ENCODE results near the gene TSHR. TPM values are rescaled to one million over a fixed set of nuclear protein-coding genes. Genes with fewer than 3 reads are reported as not detected.

TSHR gene
- total RNA-seq, 1 donor from 2014 or later: not detected

- peaks cover 4% of the 10 kb centered on the region for H3K27me3 Mint-ChIP-seq
- CTCF ChIA-PET: no interaction called here
These were observed 100.5 kb downstream of the TSHR start for GRCh38 chr14:81055971-81056370.

GRCh38 chr14:81062380-81062779 is 107.0 kb downstream of the TSHR start:
- intact Hi-C loops (cut with micrococcal nuclease): loop anchor here (2.0 kb wide), 3 partner anchors 66 to 148 kb away; no protein-coding TSS in a partner anchor
- no peak for TF ChIP-seq CTCF (IDR thresholded peaks at IDR 0.05)
- DNase-seq: no peak
- POLR2A ChIA-PET: no interaction called here
- no peaks in the 10 kb centered on the region for H3K4me1 Mint-ChIP-seq
- no peak overlapping the region for H3K27ac Mint-ChIP-seq
- H3K9me3 Mint-ChIP-seq: no peaks in the 10 kb centered on the region
- no peak for ATAC-seq (ENCODE audit: low read depth)
- H3K36me3 Mint-ChIP-seq (ENCODE audit: low read depth): no peaks in the 10 kb centered on the region
- no peak overlapping the region for H3K4me3 Mint-ChIP-seq
- peaks cover 6% of the 10 kb centered on the region for H3K27me3 Mint-ChIP-seq
- CTCF ChIA-PET: interaction anchor here (1.8 kb wide), 1 partner anchor 66 kb away, joined by 4 read pairs; no protein-coding TSS in a partner anchor

More at GRCh38 chr14:81055971-81056370, 100.5 kb downstream of the TSHR start:
- no peak overlapping the region for H3K4me3 Mint-ChIP-seq
- peaks cover 14% of the 10 kb centered on the region for H3K9me3 Mint-ChIP-seq
- no peak for TF ChIP-seq CTCF (IDR thresholded peaks at IDR 0.05)
- H3K27ac Mint-ChIP-seq: no peak overlapping the region
- ATAC-seq (ENCODE audit: low read depth) (no peak), DNase-seq (no peak)
- POLR2A ChIA-PET: no interaction called here
- H3K4me1 Mint-ChIP-seq: no peaks in the 10 kb centered on the region
- no peaks in the 10 kb centered on the region for H3K36me3 Mint-ChIP-seq (ENCODE audit: low read depth)
- intact Hi-C loops (cut with micrococcal nuclease): no loop called here

DNA sequence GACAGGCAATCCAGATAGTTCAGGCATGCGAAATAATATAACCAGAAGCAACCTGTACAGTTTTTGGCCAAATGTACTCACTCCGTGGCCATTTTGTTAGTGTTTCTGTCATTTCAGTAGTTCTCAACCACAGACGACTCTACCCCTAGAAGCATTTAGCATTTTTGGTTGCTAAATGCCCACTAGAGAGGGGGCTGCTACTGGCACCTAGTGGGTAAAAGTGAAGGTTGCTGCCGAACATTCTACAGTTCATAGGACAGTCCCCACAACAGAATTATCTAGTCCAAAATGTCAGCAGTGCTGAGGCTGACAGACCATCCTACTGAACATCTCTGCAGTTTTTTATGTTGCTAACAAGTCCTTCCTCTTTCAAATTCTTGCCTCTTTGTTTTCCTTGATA is 107.4 kb downstream of the TSHR start:
- Mint-ChIP-seq H3K4me1 (no peaks in the 10 kb centered on the region), H3K9me3 (no peaks in the 10 kb centered on the region), H3K4me3 (no peak overlapping the region), H3K27me3 (peaks cover 6% of the 10 kb centered on the region), H3K27ac (no peak overlapping the region), H3K36me3 (ENCODE audit: low read depth) (no peaks in the 10 kb centered on the region)
- DNase-seq (no peak), ATAC-seq (ENCODE audit: low read depth) (peak; percentile 69)
- no peak for TF ChIP-seq CTCF (IDR thresholded peaks at IDR 0.05)
- ChIA-PET POLR2A (no interaction called here), CTCF (interaction anchor here (1.0 to 1.8 kb wide), 2 partner anchors 67 to 107 kb away, joined by 4 read pairs; partner anchors contain the start of gene TSHR)
- intact Hi-C loops (cut with micrococcal nuclease): loop anchor here (1.0 to 2.0 kb wide), 4 partner anchors 66 to 148 kb away; no protein-coding TSS in a partner anchor

DNA sequence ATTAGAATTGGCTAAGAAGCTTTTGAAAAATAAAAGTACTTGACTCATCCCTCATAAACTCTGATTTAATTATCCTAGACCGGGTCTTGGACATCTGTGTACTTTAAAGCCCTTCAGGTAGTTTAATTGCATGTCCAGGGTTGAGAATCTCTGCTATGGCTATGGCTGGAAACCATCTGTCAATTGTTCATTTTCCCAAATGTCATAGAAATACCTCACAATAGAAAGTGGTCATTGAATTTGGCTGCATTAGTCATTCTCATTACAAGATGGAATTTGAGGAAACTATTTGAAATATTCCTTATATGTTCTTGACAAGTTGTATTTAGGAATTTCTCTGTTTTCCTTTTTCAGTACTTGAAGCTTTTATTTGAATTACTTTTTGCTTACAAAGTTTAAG is 111.3 kb downstream of the TSHR start:
- Mint-ChIP-seq H3K27me3 (peaks cover 2% of the 10 kb centered on the region), H3K27ac (no peak overlapping the region), H3K4me3 (no peak overlapping the region), H3K9me3 (peaks cover 8% of the 10 kb centered on the region), H3K36me3 (ENCODE audit: low read depth) (peaks cover 1% of the 10 kb centered on the region), H3K4me1 (no peaks in the 10 kb centered on the region)
- CTCF ChIA-PET: no interaction called here
- intact Hi-C loops (cut with micrococcal nuclease): no loop called here
- DNase-seq: no peak
- ATAC-seq (ENCODE audit: low read depth): no peak
- POLR2A ChIA-PET: no interaction called here
- no peak for TF ChIP-seq CTCF (IDR thresholded peaks at IDR 0.05)

DNA sequence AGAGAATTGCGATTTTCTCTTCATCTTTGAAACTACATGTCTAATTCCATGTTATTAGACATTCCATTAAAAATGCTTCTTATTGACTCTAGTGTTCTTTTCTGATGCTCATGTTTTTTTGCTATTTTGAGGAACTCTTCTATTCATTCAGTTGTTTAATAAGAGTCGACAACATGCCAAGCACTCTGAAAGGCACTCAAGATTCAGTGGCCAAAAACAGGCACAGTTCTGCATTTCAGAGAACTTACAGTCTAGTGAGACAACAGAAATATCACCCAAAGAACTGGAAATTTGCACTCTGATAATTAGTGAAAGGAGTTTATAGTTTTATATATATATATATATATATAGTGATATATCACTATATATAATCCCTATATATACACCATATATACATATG is 111.7 kb downstream of the TSHR start:
- no peak for ATAC-seq (ENCODE audit: low read depth)
- Mint-ChIP-seq H3K9me3 (peaks cover 8% of the 10 kb centered on the region), H3K36me3 (ENCODE audit: low read depth) (peaks cover 1% of the 10 kb centered on the region), H3K4me3 (no peak overlapping the region), H3K4me1 (no peaks in the 10 kb centered on the region), H3K27ac (no peak overlapping the region), H3K27me3 (peaks cover 2% of the 10 kb centered on the region)
- TF ChIP-seq CTCF (IDR thresholded peaks at IDR 0.05): no peak
- ChIA-PET POLR2A (no interaction called here), CTCF (no interaction called here)
- no peak for DNase-seq
- intact Hi-C loops (cut with micrococcal nuclease): no loop called here
